ENCODE data around the gene TET1.
"Not testable (repeated sequence)": the region's sequence is repeated elsewhere in the genome, so short reads cannot be mapped to it uniquely, and the experiment has no call there.

TET1 gene

GRCh38 chr10:68720793-68721672 is 160.9 kb downstream of the TET1 start, which contains the start of gene CCAR1:
Gene CCAR1 (plus strand): TSS chr10:68721239. CDS start chr10:68722505, 1,266 bp downstream.
- Histone ChIP-seq H3K27ac (ENCODE audit: insufficient read depth, low read length, poor library complexity, severe bottlenecking) (peak within 1 kb of the TSS; percentile 92), H3K9me3 (ENCODE audit: control insufficient read depth, low read length) (no peaks in the 10 kb centered on the region), H3K27me3 (replicated peaks; ENCODE audit: control insufficient read depth, insufficient read depth, low read length, poor library complexity, severe bottlenecking) (no peaks in the 10 kb centered on the region), H3K36me3 (ENCODE audit: control insufficient read depth, insufficient read depth, low read length) (peaks cover 18% of the 10 kb centered on the region), H3K4me3 (ENCODE audit: insufficient read depth, low read depth, low read length, poor library complexity, severe bottlenecking) (peak within 1 kb of the TSS; percentile 90), H3K4me1 (ENCODE audit: control insufficient read depth, insufficient read depth, low read length, poor library complexity, severe bottlenecking) (peaks cover 8% of the 10 kb centered on the region)
- peak; percentile 91 to 95 (median 93) for DNase-seq

- H3K4me1 ChIP-seq (ENCODE audit: control insufficient read depth, insufficient read depth, low read length, poor library complexity, severe bottlenecking) = peaks cover 8% of the 10 kb centered on the region
- no peak for DNase-seq
- H3K9me3 ChIP-seq (ENCODE audit: control insufficient read depth, low read length) = no peaks in the 10 kb centered on the region
- no peaks in the 10 kb centered on the region for H3K27me3 ChIP-seq (replicated peaks; ENCODE audit: control insufficient read depth, insufficient read depth, low read length, poor library complexity, severe bottlenecking)
- H3K27ac ChIP-seq (ENCODE audit: insufficient read depth, low read length, poor library complexity, severe bottlenecking) = peak overlapping the region; percentile 92
- H3K36me3 ChIP-seq (ENCODE audit: control insufficient read depth, insufficient read depth, low read length) = peaks cover 22% of the 10 kb centered on the region
- H3K4me3 ChIP-seq (ENCODE audit: insufficient read depth, low read depth, low read length, poor library complexity, severe bottlenecking) = peak overlapping the region; percentile 90
These were observed 161.7 kb downstream of the TET1 start for GRCh38 chr10:68721673-68722335.

GRCh38 chr10:68725016-68725415 is 164.9 kb downstream of the TET1 start:
- no peaks in the 10 kb centered on the region for H3K9me3 ChIP-seq (ENCODE audit: control insufficient read depth, low read length)

GRCh38 chr10:68727146-68727545 is 167.0 kb downstream of the TET1 start:
- H3K4me1 ChIP-seq (ENCODE audit: control insufficient read depth, insufficient read depth, low read length, poor library complexity, severe bottlenecking) = peaks cover 6% of the 10 kb centered on the region
- H3K27ac ChIP-seq (ENCODE audit: insufficient read depth, low read length, poor library complexity, severe bottlenecking) = no peak overlapping the region
- H3K27me3 ChIP-seq (replicated peaks; ENCODE audit: control insufficient read depth, insufficient read depth, low read length, poor library complexity, severe bottlenecking) = no peaks in the 10 kb centered on the region
- no peak for DNase-seq
- H3K4me3 ChIP-seq (ENCODE audit: insufficient read depth, low read depth, low read length, poor library complexity, severe bottlenecking) = no peak overlapping the region
- H3K9me3 ChIP-seq (ENCODE audit: control insufficient read depth, low read length) = no peaks in the 10 kb centered on the region
- peaks cover 41% of the 10 kb centered on the region for H3K36me3 ChIP-seq (ENCODE audit: control insufficient read depth, insufficient read depth, low read length)

More at GRCh38 chr10:68725016-68725415, 164.9 kb downstream of the TET1 start:
- peaks cover 8% of the 10 kb centered on the region for H3K4me1 ChIP-seq (ENCODE audit: control insufficient read depth, insufficient read depth, low read length, poor library complexity, severe bottlenecking)
- H3K27ac ChIP-seq (ENCODE audit: insufficient read depth, low read length, poor library complexity, severe bottlenecking) = no peak overlapping the region
- DNase-seq = no peak
- peaks cover 33% of the 10 kb centered on the region for H3K36me3 ChIP-seq (ENCODE audit: control insufficient read depth, insufficient read depth, low read length)
- no peak overlapping the region for H3K4me3 ChIP-seq (ENCODE audit: insufficient read depth, low read depth, low read length, poor library complexity, severe bottlenecking)
- H3K27me3 ChIP-seq (replicated peaks; ENCODE audit: control insufficient read depth, insufficient read depth, low read length, poor library complexity, severe bottlenecking) = no peaks in the 10 kb centered on the region

- no peak overlapping the region for H3K27ac ChIP-seq (ENCODE audit: insufficient read depth, low read length, poor library complexity, severe bottlenecking)
- no peaks in the 10 kb centered on the region for H3K4me1 ChIP-seq (ENCODE audit: control insufficient read depth, insufficient read depth, low read length, poor library complexity, severe bottlenecking)
- peaks cover 48% of the 10 kb centered on the region for H3K36me3 ChIP-seq (ENCODE audit: control insufficient read depth, insufficient read depth, low read length)
- H3K27me3 ChIP-seq (replicated peaks; ENCODE audit: control insufficient read depth, insufficient read depth, low read length, poor library complexity, severe bottlenecking) = no peaks in the 10 kb centered on the region
- H3K4me3 ChIP-seq (ENCODE audit: insufficient read depth, low read depth, low read length, poor library complexity, severe bottlenecking) = no peak overlapping the region
- no peaks in the 10 kb centered on the region for H3K9me3 ChIP-seq (ENCODE audit: control insufficient read depth, low read length)
- no peak for DNase-seq
These were observed 172.5 kb downstream of the TET1 start for GRCh38 chr10:68732651-68733050.

- Histone ChIP-seq H3K27me3 (replicated peaks; ENCODE audit: control insufficient read depth, insufficient read depth, low read length, poor library complexity, severe bottlenecking) (no peaks in the 10 kb centered on the region), H3K9me3 (ENCODE audit: control insufficient read depth, low read length) (no peaks in the 10 kb centered on the region), H3K4me3 (ENCODE audit: insufficient read depth, low read depth, low read length, poor library complexity, severe bottlenecking) (no peak overlapping the region), H3K27ac (ENCODE audit: insufficient read depth, low read length, poor library complexity, severe bottlenecking) (no peak overlapping the region), H3K4me1 (ENCODE audit: control insufficient read depth, insufficient read depth, low read length, poor library complexity, severe bottlenecking) (no peaks in the 10 kb centered on the region), H3K36me3 (ENCODE audit: control insufficient read depth, insufficient read depth, low read length) (peaks cover 51% of the 10 kb centered on the region)
- no peak for DNase-seq
These were observed 174.2 kb downstream of the TET1 start for GRCh38 chr10:68734349-68734748.

- peaks cover 58% of the 10 kb centered on the region for H3K36me3 ChIP-seq (ENCODE audit: control insufficient read depth, insufficient read depth, low read length)
- no peaks in the 10 kb centered on the region for H3K27me3 ChIP-seq (replicated peaks; ENCODE audit: control insufficient read depth, insufficient read depth, low read length, poor library complexity, severe bottlenecking)
- no peak overlapping the region for H3K4me3 ChIP-seq (ENCODE audit: insufficient read depth, low read depth, low read length, poor library complexity, severe bottlenecking)
- no peak for DNase-seq
- H3K9me3 ChIP-seq (ENCODE audit: control insufficient read depth, low read length) = no peaks in the 10 kb centered on the region
- no peak overlapping the region for H3K27ac ChIP-seq (ENCODE audit: insufficient read depth, low read length, poor library complexity, severe bottlenecking)
- no peaks in the 10 kb centered on the region for H3K4me1 ChIP-seq (ENCODE audit: control insufficient read depth, insufficient read depth, low read length, poor library complexity, severe bottlenecking)
These were observed 175.0 kb downstream of the TET1 start for GRCh38 chr10:68735119-68735518.

GRCh38 chr10:68735739-68736138 is 175.6 kb downstream of the TET1 start:
- H3K4me3 ChIP-seq (ENCODE audit: insufficient read depth, low read depth, low read length, poor library complexity, severe bottlenecking); H3K27ac ChIP-seq (ENCODE audit: insufficient read depth, low read length, poor library complexity, severe bottlenecking); H3K9me3 ChIP-seq (ENCODE audit: control insufficient read depth, low read length); H3K4me1 ChIP-seq (ENCODE audit: control insufficient read depth, insufficient read depth, low read length, poor library complexity, severe bottlenecking); DNase-seq; H3K27me3 ChIP-seq (replicated peaks; ENCODE audit: control insufficient read depth, insufficient read depth, low read length, poor library complexity, severe bottlenecking): not testable (repeated sequence)
- H3K36me3 ChIP-seq (ENCODE audit: control insufficient read depth, insufficient read depth, low read length) = peaks cover 63% of the 10 kb centered on the region

- not testable (repeated sequence) for H3K4me1 ChIP-seq (ENCODE audit: control insufficient read depth, insufficient read depth, low read length, poor library complexity, severe bottlenecking); H3K9me3 ChIP-seq (ENCODE audit: control insufficient read depth, low read length); H3K27ac ChIP-seq (ENCODE audit: insufficient read depth, low read length, poor library complexity, severe bottlenecking); DNase-seq; H3K4me3 ChIP-seq (ENCODE audit: insufficient read depth, low read depth, low read length, poor library complexity, severe bottlenecking); H3K27me3 ChIP-seq (replicated peaks; ENCODE audit: control insufficient read depth, insufficient read depth, low read length, poor library complexity, severe bottlenecking)
- H3K36me3 ChIP-seq (ENCODE audit: control insufficient read depth, insufficient read depth, low read length) = peaks cover 68% of the 10 kb centered on the region
These were observed 180.5 kb downstream of the TET1 start for GRCh38 chr10:68740676-68741075.

GRCh38 chr10:68742397-68742796 is 182.3 kb downstream of the TET1 start:
- Histone ChIP-seq H3K4me1 (ENCODE audit: control insufficient read depth, insufficient read depth, low read length, poor library complexity, severe bottlenecking) (no peaks in the 10 kb centered on the region), H3K27me3 (replicated peaks; ENCODE audit: control insufficient read depth, insufficient read depth, low read length, poor library complexity, severe bottlenecking) (no peaks in the 10 kb centered on the region), H3K27ac (ENCODE audit: insufficient read depth, low read length, poor library complexity, severe bottlenecking) (no peak overlapping the region), H3K9me3 (ENCODE audit: control insufficient read depth, low read length) (no peaks in the 10 kb centered on the region), H3K4me3 (ENCODE audit: insufficient read depth, low read depth, low read length, poor library complexity, severe bottlenecking) (no peak overlapping the region), H3K36me3 (ENCODE audit: control insufficient read depth, insufficient read depth, low read length) (peaks cover 60% of the 10 kb centered on the region)
- DNase-seq = no peak
